Right lobe of liver (tissue), 4 donors: ENCODE results near the gene MAT2A.

Experiments used
- CTCF ChIP-seq, 4 donors: fragments of 200-600 bp in 3 of 4; fragments of 450-650 bp in 1 of 4; IDR thresholded peaks; one replicate each; pipeline versions ENCODE4 v1.5.1 to v1.8.0; 2016 to 2022; ENCODE audit warnings: antibody characterized with exemption in 4 of 4, mild to moderate bottlenecking in 2 of 4
- POLR2A ChIP-seq: fragments of 450-650 bp; IDR thresholded peaks from one replicate; pipeline ENCODE4 v1.6.1; 2017; ENCODE audit warnings: antibody characterized with exemption, mild to moderate bottlenecking
- donor health status: DM: no; HTN: no; CAD: no.
- donor health status: DM: no; HTN: no; CAD: no.
- donor health status: DM: no; HTN: yes; CAD: no.

DNA sequence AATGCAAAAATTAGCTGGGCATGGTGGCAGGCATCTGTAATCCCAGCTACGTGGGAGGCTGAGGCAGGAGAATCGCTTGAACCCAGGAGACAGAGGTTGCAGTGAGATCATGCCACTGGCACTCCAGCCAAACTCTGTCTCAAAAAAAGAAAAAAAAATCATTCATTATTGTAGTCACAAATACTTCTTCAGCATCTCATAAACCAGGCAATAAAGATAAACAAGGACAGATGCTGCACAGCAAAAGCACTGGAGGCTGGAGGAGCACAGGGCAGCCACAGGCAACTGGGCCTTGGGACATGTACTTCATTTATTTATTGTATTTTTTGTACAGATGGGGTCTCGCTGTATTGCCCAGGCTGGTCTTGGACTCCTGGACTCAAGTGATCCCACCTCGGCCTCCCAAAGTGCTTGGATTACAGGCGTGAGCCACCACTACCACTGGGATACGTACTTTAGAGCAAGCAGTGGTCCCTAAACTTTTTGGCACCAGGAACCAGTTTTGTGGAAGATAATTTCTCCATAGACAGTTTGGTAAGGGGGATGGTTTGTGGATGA lies 16.8 kb upstream of the MAT2A start:
- TF ChIP-seq POLR2A (no peak), CTCF (IDR thresholded peaks at IDR 0.05) (no peak)
